Stimulated activated CD8-positive, alpha-beta memory T cell treated with anti-CD3 and anti-CD28 coated beads, Interleukin-12 subunit alpha, Interleukin-12 subunit beta, amount 100 ng/mL, for 24 hours (primary cell): ENCODE data around the gene CTRB1.
"Not testable (repeated sequence)": the region's sequence is repeated elsewhere in the genome, so short reads cannot be mapped to it uniquely, and the experiment has no call there.

ENCODE experiments used
- DNase-seq: peaks from one replicate; pipeline ENCODE4 v3.0.0-alpha.2; 2020; ENCODE audit errors: extremely low read depth

The CTRB1 gene

DNA sequence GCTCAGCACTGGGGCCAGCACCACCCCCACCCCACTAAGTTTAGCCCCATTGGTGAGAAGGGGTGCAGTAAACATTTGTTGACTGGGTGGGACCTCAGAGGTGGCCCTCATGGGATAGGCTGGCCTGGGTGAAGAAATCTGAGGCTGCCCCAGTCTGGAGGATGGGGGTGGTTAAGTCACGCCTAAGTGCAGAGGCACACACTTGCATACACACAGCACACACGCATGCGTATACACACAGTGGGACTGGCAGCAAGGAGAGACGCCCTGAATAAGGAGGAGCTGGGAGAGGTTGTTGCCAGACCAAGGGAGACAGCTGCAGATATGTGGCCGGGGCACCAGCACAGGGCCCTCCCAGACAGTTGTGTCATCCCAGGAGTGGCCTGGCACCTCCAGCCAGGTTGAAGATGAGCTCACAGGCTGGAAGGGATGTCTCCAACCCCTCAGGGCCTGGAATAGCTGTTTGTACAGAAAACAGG, 35.6 kb downstream of the CTRB1 start:
- DNase-seq, result no peak

DNA sequence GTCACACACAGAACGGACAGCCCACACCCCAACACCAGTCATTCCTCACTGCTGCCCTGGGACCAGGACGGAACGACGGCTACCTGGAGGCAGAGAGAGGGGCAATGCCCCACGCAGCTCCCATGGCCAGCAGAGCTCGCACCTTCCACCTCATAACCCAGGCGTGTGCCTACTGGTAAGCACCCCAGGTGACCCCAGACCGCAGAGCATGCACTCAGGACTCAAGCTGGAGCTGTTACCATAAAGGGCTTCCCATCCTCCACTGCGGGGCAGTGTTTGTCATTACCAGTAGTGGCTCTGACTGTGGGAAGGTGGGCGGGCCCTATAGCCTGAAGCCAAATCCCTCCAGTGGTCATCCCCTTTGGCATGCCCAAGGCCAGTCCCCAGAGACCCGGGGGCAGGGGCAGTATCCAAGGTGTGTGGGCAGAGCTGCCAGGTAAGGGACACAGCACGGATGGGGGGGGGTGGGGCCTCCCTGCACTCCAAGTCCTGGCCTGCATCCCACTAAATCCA, 37.3 kb downstream of the CTRB1 start:
- no peak for DNase-seq

DNA sequence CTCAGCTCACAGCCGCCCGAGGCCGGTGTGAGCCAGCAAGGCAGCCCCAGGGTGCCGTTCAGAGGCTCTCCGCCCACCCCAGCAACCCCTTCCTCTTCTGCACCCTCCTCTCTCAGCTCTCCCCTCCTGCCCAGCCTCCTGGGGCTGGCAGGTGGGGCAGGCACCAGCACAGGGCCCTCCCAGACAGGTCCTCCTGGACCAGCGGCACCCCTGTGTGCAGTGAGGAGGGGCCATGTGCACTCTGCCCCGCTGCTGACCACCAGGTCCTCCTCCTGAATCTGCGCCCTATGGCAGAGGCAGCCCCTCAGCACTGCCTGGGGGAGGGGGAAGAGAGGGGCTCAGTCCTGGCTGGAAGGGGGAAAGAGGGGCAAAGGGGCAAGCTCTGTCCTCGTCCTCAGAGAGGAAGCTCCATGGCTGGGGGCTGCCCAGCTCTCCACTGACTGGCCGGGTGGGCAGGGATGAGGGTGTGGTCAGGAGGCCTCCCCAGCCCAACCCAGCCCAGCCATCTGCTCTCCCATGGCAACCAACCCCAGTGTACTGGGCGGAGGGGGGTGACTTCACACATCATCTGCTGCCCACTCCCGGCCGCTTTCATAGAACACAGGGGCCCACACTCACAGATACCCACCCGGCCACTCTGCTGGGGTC, 38.0 kb downstream of the CTRB1 start:
- DNase-seq, result no peak

DNA sequence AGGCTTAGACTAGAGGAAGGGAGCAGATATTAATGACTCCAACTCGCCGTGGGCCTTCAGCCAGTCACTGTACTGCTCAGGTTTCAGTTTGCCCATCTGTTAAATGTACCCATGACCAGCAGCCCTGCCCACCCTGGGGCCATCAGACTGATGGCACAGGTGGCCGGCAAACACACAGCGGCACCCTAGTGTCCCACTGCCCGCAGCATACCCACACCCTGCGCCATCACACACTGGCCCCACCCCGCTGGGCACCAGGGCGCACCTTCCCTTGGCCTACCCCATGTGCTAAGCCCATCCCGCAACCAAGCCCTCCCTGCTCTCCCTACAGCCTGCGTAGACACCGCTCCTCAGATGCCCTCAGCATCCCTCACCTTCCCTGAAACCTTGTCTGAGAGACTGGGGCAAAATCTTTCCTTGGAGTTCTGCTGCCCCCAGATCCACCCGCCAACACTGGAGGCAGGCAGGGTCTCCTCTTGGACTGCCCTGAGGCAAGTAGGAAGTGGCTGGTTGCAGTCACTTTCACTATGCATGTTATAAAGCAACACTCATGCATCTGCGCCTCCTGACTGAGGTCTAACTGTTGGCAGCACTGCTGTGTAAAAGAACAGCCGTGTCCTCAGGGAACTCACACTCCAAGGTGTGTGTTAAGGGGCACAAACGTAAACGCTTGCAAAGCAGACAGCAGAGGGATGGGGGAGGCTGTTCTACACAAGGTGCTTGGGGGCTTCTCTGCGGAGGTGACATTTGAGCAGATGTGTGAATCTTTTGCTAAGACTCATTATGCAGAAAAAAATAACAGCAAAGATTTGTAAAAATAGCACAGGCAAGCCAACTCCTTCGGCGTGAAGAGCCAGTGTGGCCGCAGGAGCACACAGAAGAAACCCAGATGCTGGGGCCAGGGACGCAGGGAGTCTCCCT, 39.4 kb downstream of the CTRB1 start:
- no peak for DNase-seq

- no peak for DNase-seq
Measured at GRCh38 chr16:75258807-75259141, 40.0 kb downstream of the CTRB1 start.

- no peak for DNase-seq
Measured at GRCh38 chr16:75260851-75261589, 42.2 kb downstream of the CTRB1 start.

- DNase-seq, result no peak
Measured at GRCh38 chr16:75261590-75262078, 42.8 kb downstream of the CTRB1 start.

- no peak for DNase-seq
Measured at GRCh38 chr16:75262104-75262799, 43.5 kb downstream of the CTRB1 start.

DNA sequence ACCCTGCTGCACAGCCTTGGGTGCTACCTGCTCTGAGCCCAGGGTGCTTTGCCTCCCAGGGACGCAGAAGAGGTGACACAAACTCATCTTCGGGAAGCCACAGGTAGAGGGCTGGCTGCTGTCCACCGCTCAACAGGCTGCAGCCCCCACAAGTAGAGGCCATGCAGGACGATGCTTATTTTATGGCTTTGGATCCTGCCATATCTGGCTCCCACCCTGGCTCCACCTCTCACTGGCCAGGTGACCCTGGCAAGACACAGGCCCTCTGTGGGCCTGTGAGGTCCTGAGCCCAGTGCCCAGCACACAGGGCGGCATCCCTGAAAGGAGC, 44.0 kb downstream of the CTRB1 start:
- no peak for DNase-seq

DNA sequence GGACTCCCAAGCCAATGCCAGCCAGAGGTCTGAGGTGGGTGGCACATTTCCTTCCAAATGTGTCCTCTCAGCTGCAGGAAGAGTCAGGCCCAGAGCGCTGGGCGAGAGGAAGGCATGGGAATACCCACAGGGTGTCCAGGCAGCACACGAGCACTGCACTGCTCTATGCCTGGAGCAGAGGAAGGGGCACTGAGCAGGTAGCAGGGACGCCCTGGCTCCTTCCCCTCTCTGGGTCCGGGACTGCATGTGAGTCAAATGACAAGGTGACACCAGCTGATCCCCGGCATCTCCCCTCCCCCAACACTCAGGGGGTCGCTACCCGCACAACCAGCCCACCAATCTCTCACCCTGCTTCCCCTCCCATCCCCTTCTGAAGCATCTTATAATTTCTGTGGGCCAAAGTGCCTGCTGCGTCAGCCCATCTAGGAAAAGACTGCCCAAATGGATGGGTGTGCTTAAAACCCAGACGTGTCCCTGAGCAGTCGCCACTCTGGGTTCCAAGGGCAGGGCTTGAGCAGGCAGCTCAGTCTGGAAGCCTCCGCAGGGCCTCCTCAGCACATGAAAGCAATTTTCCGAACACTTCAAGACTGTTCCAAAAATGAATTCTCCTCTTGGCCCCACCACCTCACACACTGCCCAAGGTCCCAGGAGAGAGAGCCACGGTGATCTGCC, 44.6 kb downstream of the CTRB1 start:
- DNase-seq, result no peak

DNA sequence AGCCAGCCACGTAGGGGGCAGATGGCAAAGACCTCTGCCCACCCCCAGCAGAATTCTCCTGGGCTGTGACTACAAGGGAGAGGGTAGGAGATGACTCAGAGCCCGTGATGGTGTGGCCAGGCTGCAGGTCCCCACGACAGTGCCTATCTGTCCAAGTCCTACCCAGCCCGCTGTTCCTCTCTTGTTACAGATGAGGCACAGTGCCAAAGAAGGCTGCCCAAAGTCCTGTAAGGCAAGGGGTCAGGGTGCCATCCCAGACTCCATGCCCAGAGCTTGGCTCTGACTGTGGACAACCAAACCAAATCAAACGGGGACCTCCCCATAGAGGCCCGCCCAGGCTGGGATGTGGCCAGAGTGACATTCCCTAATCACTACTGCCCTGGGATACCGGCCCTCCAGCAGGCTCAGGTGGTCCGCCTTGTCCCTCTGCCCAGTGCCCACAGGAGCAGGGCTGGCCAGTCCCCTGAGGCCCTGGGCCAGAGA, 45.2 kb downstream of the CTRB1 start:
- no peak for DNase-seq

DNA sequence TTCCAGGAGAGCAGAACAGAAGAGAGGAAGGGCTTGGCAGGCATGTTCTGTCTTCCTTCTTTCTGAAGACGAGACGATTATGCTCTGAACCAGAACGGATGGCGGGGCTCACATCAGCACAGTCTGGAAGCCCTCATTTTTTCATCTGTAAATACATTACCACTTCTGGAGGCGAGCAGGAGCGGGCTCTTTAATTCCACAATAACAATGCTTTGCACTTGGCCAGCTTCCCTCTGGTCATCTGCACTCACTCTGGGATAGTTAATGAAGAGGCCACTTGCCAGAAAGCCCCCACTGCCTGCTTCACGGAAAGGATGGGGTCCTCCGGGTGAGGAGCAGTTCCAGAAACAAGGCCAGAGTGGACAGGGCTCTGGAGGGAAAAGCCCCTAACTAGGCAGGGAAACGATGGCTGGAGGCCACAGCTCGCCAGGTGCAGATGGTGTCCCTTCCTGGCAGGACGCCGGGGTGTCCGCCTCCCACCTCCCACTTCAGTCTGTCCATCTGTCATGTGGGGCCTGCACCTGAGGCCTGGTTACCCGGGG, 45.7 kb downstream of the CTRB1 start:
- no peak for DNase-seq

DNA sequence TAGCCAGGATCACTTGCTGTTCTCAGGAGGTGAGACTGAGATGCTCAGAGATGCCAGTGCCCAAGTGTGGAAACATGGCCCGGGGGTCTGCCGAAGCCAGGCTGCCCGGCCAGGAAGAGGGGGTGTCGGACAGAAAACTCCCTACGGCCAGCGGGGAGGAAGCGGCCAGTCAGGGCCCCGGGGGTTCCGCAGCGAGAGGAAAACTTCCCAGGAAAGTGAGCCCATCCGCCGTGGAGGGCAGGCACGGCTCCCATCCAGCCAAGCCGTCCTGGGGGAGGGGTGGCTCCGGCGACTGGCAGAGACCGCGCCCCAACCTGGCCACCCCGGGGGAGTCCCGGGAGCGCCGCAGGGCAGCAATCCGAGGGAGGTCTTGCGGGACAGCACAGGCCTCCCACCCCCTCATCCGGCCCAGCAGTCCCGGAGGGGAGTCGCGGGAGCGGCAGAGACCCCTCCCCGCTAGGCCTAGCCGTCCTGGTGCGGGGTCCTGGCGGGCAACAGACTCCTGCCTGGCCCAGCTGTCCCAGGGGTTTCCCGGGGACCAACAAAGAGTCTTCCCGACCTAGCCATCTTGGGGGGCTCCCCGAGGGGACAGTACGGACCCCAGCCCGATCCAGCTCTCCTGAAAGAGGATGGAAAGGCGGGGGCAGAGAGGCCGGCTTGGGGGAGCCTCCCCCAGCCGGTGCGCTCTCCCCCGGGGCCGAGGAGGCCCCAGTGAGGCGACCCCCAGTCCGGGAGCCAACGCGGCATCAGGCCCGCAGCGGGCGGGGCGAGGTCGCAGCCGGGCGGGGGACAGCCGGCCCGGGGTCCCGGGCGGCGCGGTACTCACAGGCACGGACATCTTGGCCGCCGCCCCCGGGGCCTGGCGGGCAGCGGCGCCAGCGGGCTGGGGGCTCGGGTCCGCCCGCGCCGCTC, 46.5 kb downstream of the CTRB1 start:
- no peak for DNase-seq

DNA sequence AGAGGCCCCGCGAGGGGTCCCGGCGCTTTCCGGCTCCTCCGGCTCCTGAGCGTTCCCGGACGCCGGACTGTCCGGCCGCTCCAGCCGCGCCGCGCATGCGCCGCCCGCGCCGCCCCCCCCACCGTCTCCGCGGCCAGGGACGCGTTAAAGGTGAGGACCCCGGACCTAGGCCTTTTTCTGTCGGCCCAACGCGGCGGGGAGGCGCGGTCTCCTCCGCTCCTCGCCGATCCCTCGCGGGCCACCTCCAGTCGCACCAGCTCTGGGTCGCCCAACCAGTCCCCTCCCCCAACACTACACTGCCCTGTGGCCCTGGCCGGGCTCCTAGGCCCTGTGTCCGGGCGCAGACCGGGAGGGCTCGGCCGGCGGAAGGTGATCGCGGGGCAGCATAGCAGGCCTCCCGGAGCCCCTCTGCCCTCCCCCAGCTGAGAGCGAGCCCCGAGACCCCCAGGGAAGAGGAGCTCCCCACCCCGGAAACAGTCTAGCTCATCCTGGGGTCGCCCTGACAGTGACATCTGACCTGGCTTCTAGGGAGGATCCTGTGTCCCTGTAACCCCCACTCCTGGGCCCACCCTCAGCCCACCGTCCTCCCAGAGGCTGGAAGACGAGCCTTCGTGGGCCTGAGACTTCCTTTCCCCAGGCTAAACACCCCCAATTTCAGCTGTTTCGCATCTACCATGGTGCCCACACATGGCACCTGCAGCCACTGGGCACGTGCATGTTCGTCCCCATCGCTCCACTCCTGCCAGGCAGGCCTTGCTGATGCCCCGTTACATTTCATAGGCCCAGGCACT, 47.3 kb downstream of the CTRB1 start:
- DNase-seq, result no peak

DNA sequence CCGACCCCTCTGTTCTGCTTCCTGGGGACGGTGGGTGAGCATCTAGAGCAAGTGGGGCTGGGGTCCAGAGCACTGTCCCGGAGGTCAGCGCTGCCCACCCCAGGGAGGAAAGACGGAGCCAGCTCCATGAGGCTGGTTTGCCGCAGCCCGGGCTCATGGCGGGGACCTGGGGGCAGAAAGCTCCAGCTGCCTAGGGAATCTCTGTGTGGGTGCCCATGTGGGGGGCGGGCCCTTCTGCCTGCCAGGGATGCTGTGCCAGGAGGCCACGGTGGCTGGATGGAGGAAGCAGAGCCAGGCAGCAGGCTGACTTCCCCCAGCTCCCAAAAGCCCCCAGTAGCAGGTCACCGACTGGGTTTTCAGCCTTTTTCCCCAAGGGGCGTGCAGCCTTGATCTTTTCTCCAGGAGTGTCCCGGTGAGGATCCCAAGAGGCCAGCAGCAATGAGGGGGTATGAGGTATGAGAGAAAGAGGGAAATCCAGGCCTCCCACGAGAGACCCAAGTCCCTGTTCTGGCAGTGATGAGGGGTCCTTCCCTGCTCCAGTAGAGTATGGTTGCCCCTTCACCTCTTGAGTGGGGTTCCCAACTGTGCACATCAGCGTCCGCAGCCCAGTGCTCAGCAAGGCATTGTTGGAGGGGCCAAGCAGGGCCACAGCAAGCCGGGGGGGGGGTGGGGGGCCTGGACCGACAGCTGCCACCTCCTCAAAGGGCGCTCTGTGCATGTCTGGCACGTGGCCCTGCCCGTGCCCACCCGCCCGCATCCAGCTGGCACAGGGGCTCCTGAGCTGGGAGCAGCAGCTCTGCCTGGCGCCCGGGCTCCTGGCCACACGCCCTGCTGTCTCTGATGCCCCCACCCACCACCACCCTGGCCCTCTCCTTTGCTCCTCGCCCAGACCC, 48.2 kb downstream of the CTRB1 start:
- no peak for DNase-seq

DNA sequence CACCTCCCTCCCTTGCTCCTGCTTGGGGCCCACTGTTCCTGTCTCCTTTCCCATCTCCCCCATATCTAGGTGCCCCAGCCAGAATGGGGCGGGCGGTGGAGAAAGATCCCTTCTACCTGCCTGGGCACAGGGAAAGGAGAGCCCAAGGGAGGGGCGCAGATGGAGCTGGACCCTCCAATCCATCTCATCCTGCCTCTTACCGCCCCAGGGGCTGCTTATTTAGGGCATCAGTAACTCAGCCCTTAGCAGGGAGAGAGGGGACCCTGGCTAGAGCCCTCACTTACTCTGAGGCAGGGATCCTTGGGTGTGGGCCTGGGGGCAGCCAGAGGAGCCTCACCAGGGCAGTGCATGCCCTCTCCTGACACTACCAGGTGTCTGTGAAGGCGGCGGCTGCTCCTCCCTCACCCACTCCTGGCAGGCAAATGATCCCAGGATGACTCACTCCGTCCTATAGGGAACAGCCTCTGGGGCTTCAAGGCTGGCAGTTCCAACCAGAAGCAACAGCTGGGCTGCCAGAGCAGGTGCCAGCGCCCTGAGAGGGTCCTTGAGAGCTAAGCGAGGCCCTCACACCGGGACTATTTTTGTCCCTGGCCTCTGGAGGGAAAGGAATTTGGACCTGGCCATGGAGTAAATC, 49.0 kb downstream of the CTRB1 start:
- DNase-seq, result no peak

GRCh38 chr16:75269358-75269757, 50.6 kb downstream of the CTRB1 start:
- DNase-seq, result not testable (repeated sequence)
